GM12878 (cell line): ENCODE results near the gene PIGM. TPM values are rescaled to one million over a fixed set of nuclear protein-coding genes. Genes with fewer than 3 reads are reported as not detected.

Source experiments
- ATAC-seq: fragments of 200-7000 bp; cut with Tn5 transposase; 3 replicates; pipeline ENCODE4 v1.9.1; 2020; ENCODE audit warnings: mild to moderate bottlenecking, moderate library complexity
- BruUV-seq: library from RNA; stranded (reverse); fragments of 400-500 nt; replicated peaks from 2 replicates; lab custom pipeline; 2021; lab: Mats Ljungman, UMichigan
- CTCF ChIA-PET: fragments of 300-600 bp; sonication (Branson Sonifier 250); formaldehyde crosslinking; extraction: SDS; loops from one replicate; lab custom pipeline; 2021; ENCODE audit warnings: inconsistent platforms; lab: Yijun Ruan, JAX
- POLR2A ChIA-PET: fragments of 350-600 bp; formaldehyde crosslinking; extraction: SDS; loops from one replicate; lab custom pipeline; 2021; ENCODE audit warnings: inconsistent platforms; lab: Charles Lee
- RAD21 ChIA-PET: fragments of 300-600 bp; sonication (Branson Sonifier 250); formaldehyde crosslinking; loops from one replicate; lab custom pipeline; 2023; ENCODE audit warnings: antibody characterized with exemption; ENCODE audit not compliant: unreplicated experiment; lab: Charles Lee
- SMC1A ChIA-PET: fragments of 300-600 bp; sonication (Branson Sonifier 250); formaldehyde crosslinking; loops from one replicate; lab custom pipeline; 2023; ENCODE audit not compliant: unreplicated experiment, uncharacterized antibody; lab: Charles Lee
- DNase-seq: peaks from one replicate; pipeline ENCODE4 v3.0.0-alpha.2; 2011; ENCODE audit warnings: low read depth, low spot score
- FAIRE-seq: peaks from 3 replicates; lab custom pipeline; 2011; peaks lifted over from hg19 to GRCh38; lab: Jason Lieb, UNC
- H2AFZ ChIP-seq: 2 replicates; pipeline ENCODE4 v1.6.0; 2011; ENCODE audit warnings: low read depth, low read length, control low read depth; ENCODE audit not compliant: control insufficient read depth
- H3K27ac ChIP-seq: 2 replicates; pipeline ENCODE4 v1.5.1; 2011; ENCODE audit warnings: control low read depth; ENCODE audit not compliant: control insufficient read depth, insufficient read depth
- H3K27me3 ChIP-seq, 2 experiments: replicated peaks in 1 of 2; 2 replicates each; pipeline versions ENCODE4 v1.6.0 to v1.6.1; 2011; ENCODE audit warnings: low read length in 1 of 2; ENCODE audit not compliant: control insufficient read depth in 2 of 2, insufficient read depth in 2 of 2
- H3K36me3 ChIP-seq, 2 experiments: 2 replicates each; pipeline ENCODE4 v1.5.1; 2011; ENCODE audit warnings: low read length in 1 of 2; ENCODE audit not compliant: control insufficient read depth in 2 of 2, insufficient read depth in 2 of 2
- H3K4me1 ChIP-seq: 2 replicates; pipeline ENCODE4 v1.6.1; 2011; ENCODE audit warnings: mild to moderate bottlenecking, low read length, moderate library complexity, mixed read lengths; ENCODE audit not compliant: control insufficient read depth, insufficient read depth
- H3K4me2 ChIP-seq: 2 replicates; pipeline ENCODE4 v1.6.0; 2011; ENCODE audit warnings: control low read depth; ENCODE audit not compliant: control insufficient read depth, insufficient read depth
- H3K4me3 ChIP-seq: fragments of 200-600 bp; sonication (generic); 2 replicates; pipeline ENCODE4 v1.5.1; 2016
- H3K79me2 ChIP-seq: 2 replicates; pipeline ENCODE4 v1.6.0; 2011; ENCODE audit warnings: low read length; ENCODE audit not compliant: control insufficient read depth, insufficient read depth
- H3K9ac ChIP-seq: 2 replicates; pipeline ENCODE4 v1.8.0; 2011; ENCODE audit warnings: low read length, control low read depth, mixed read lengths; ENCODE audit not compliant: control insufficient read depth, insufficient read depth
- H3K9me3 ChIP-seq: replicated peaks from 3 replicates; pipeline ENCODE4 v1.5.1; 2011; ENCODE audit warnings: mild to moderate bottlenecking, low read length; ENCODE audit not compliant: control insufficient read depth, insufficient read depth
- H4K20me1 ChIP-seq: 2 replicates; pipeline ENCODE4 v1.6.0; 2011; ENCODE audit not compliant: control insufficient read depth, insufficient read depth
- ATF2 ChIP-seq: IDR thresholded peaks from 2 replicates; pipeline ENCODE4 v1.6.1; 2012; ENCODE audit warnings: low read length, inconsistent platforms
- MAX ChIP-seq: IDR thresholded peaks from 2 replicates; pipeline ENCODE4 v1.6.1; 2012; ENCODE audit warnings: low read depth, low read length, improper control_type of control experiment
- MEF2B ChIP-seq: fragments of 450-650 bp; IDR thresholded peaks from 2 replicates; pipeline ENCODE4 v1.6.1; 2018; ENCODE audit warnings: mild to moderate bottlenecking, moderate library complexity; ENCODE audit not compliant: partially characterized antibody, poor library complexity, severe bottlenecking
- NBN ChIP-seq: fragments of 450-650 bp; IDR thresholded peaks from 2 replicates; pipeline ENCODE4 v1.6.1; 2016
- NFXL1 ChIP-seq: fragments of 450-650 bp; IDR thresholded peaks from 2 replicates; pipeline ENCODE4 v1.6.1; 2017; ENCODE audit warnings: antibody characterized with exemption, mild to moderate bottlenecking, borderline replicate concordance
- PAX8 ChIP-seq: fragments of 450-650 bp; IDR thresholded peaks from 2 replicates; pipeline ENCODE4 v1.6.1; 2017; ENCODE audit warnings: mild to moderate bottlenecking, moderate library complexity
- TARDBP ChIP-seq: IDR thresholded peaks from 2 replicates; pipeline ENCODE4 v1.6.1; 2016; ENCODE audit warnings: borderline replicate concordance
- WGBS: methylation state at CpG from one replicate; pipeline ENCODE4 v1.1.6; 2016; ENCODE audit warnings: low lambda C conversion rate; ENCODE audit not compliant: insufficient replicate concordance, insufficient coverage; ENCODE audit errors: missing lambda C conversion rate; 5-methylcytosine and 5-hydroxymethylcytosine counted together
- in situ Hi-C: fragments of 300-500 bp; cut with MboI; formaldehyde crosslinking; loops from 9 replicates; pipeline ENCODE4 v1.14.3; 2018; ENCODE audit warnings: mixed read lengths
- intact Hi-C: fragments of 100-400 bp; cut with micrococcal nuclease; formaldehyde crosslinking; loops from one replicate; pipeline ENCODE4 v1.14.2; 2022; ENCODE audit not compliant: unreplicated experiment
- polyA plus RNA-seq, 11 experiments: library from polyadenylated mRNA; depleted of rRNA in 4 of 11; unstranded in 6 of 11; stranded (reverse) in 5 of 11; fragments of >200 nt; fragmentation: Nextera tagmentation in 4 of 11; fragmentation: Illumina TruSeq in 1 of 11; extraction: Ambion mirVana in 4 of 11; extraction: Trizol in 1 of 11; gene quantifications; 1 replicate in 1 of 11; 2 replicates in 10 of 11; pipeline versions ENCODE4 v1.2.1 to v1.2.3, GENCODE V29; 2011 to 2016; ENCODE audit warnings: inconsistent platforms in 2 of 11, missing spikeins in 2 of 11, low read depth in 1 of 11
- total RNA-seq, 4 experiments: library from RNA; depleted of rRNA in 3 of 4; stranded (reverse); fragments of >200 nt in 3 of 4; fragmentation: Illumina TruSeq in 1 of 4; extraction: Trizol in 1 of 4; gene quantifications; 2 replicates each; pipeline versions ENCODE4 v1.2.1 to v1.2.3, GENCODE V29; 2013 to 2021
- TF ChIP-seq, protein P1 (sequence below): fragments of 450-650 bp; conservative IDR thresholded peaks from 2 replicates; pipeline ENCODE4 v1.6.1; 2017; ENCODE audit warnings: mild to moderate bottlenecking, moderate library complexity

The PIGM gene
- total and polyA plus RNA-seq, 10 of the 15 experiments (the other 5 are each of a cell fraction or from before 2014, with no cell fraction given) = 2.6 to 6.1 (median 4.6) TPM

DNA sequence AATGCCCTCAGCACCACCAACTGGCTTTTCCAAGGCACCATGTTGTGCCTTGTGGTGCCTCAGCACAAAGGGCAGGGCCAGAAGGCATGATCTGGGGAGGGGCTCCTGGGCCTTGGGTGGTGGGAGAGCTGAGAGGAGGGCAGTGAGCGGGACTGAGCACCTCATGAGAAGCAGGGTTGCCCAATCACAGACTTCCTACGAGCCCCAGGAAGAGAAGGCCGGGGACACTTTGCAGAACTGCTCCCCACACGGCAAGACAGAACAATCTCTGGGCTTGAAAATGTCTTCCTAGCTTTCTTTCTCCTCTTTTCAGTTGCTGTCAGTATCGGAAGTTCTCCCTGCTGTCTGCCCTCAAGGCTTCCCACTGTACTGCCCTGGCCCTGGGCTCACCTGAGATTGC lies 31.4 kb upstream of the PIGM start:
- H4K20me1 ChIP-seq = no peaks in the 10 kb centered on the region
- no peak overlapping the region for H3K27ac ChIP-seq
- no peak overlapping the region for H3K4me3 ChIP-seq
- RAD21 ChIA-PET = interaction anchor here (1.2 kb wide), 1 partner anchor 14 kb away, joined by 4 read pairs; no protein-coding TSS in a partner anchor
- ATAC-seq = no peak
- no peaks in the 10 kb centered on the region for H3K4me1 ChIP-seq
- no peak overlapping the region for H3K9ac ChIP-seq
- BruUV-seq = no TSS peak
- POLR2A ChIA-PET = no interaction called here
- no peaks in the 10 kb centered on the region for H3K9me3 ChIP-seq
- no peaks in the 10 kb centered on the region for H3K79me2 ChIP-seq
- no peak overlapping the region for H2AFZ ChIP-seq
- DNase-seq = no peak
- WGBS = 27% methylated on average over 5 of the region's 5 CpGs
- intact Hi-C loops (no loop called here), in situ Hi-C loops (no loop called here)
- FAIRE-seq = no peak
- H3K27me3 ChIP-seq = peaks cover 1 to 13% of the 10 kb centered on the region in 2 experiments
- SMC1A ChIA-PET = interaction anchor here (0.9 to 2.0 kb wide), 4 partner anchors 12 to 24 kb away, joined by 3 to 11 read pairs (median 5); no protein-coding TSS in a partner anchor
- no peak overlapping the region for H3K4me2 ChIP-seq
- CTCF ChIA-PET = interaction anchor here (3.1 to 49.8 kb wide), 2 partner anchors 17 to 21 kb away, joined by 21 to 1035 read pairs; partner anchors contain the start of genes IGSF8, KCNJ10 and KCNJ9
- no peaks in the 10 kb centered on the region for H3K36me3 ChIP-seq
- TF ChIP-seq NFXL1 (no peak), TARDBP (no peak), PAX8 (no peak), MEF2B (no peak), NBN (no peak), ATF2 (no peak), MAX (no peak)
- TF ChIP-seq, protein P1, sequence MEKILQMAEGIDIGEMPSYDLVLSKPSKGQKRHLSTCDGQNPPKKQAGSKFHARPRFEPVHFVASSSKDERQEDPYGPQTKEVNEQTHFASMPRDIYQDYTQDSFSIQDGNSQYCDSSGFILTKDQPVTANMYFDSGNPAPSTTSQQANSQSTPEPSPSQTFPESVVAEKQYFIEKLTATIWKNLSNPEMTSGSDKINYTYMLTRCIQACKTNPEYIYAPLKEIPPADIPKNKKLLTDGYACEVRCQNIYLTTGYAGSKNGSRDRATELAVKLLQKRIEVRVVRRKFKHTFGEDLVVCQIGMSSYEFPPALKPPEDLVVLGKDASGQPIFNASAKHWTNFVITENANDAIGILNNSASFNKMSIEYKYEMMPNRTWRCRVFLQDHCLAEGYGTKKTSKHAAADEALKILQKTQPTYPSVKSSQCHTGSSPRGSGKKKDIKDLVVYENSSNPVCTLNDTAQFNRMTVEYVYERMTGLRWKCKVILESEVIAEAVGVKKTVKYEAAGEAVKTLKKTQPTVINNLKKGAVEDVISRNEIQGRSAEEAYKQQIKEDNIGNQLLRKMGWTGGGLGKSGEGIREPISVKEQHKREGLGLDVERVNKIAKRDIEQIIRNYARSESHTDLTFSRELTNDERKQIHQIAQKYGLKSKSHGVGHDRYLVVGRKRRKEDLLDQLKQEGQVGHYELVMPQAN = no peak
